HepG2 (cell line): Measurements from ENCODE around the gene SPATA31D4. TPM values are rescaled to one million over a fixed set of nuclear protein-coding genes. Genes with fewer than 3 reads are reported as not detected.

Experiments
- ATAC-seq: fragments of 200-7000 bp; cut with Tn5 transposase; 3 replicates; pipeline ENCODE4 v1.9.1; 2020; ENCODE audit warnings: mild to moderate bottlenecking, moderate library complexity
- BruUV-seq: library from RNA; stranded (reverse); fragments of 400-500 nt; replicated peaks from 2 replicates; lab custom pipeline; 2021; lab: Mats Ljungman, UMichigan
- CTCF ChIA-PET: fragments of 300-600 bp; formaldehyde crosslinking; extraction: SDS; loops from one replicate; lab custom pipeline; 2021; ENCODE audit warnings: low total read pairs, inconsistent platforms, low intra/inter-chr PET ratio; lab: Yijun Ruan, JAX
- POLR2A ChIA-PET: fragments of 350-600 bp; sonication (Branson Sonifier 250); formaldehyde crosslinking; loops from one replicate; lab custom pipeline; 2020; ENCODE audit warnings: antibody characterized with exemption, inconsistent platforms; lab: Yijun Ruan, JAX
- DNase-seq: peaks from one replicate; pipeline ENCODE4 v3.0.0-alpha.2; 2015; ENCODE audit warnings: low spot score
- FAIRE-seq: peaks from 3 replicates; lab custom pipeline; 2011; peaks lifted over from hg19 to GRCh38; lab: Jason Lieb, UNC
- H2AFZ ChIP-seq: one replicate; pipeline ENCODE4 v1.6.1; 2011; ENCODE audit warnings: low read length, inconsistent platforms
- H3K27ac ChIP-seq: fragments of 300-600 bp; 3 replicates; pipeline ENCODE4 v1.8.0; 2011; ENCODE audit warnings: mixed run types, mild to moderate bottlenecking, mixed read lengths, low read length, inconsistent platforms; ENCODE audit not compliant: insufficient read depth; ENCODE audit errors: extremely low read length
- H3K27me3 ChIP-seq, 2 experiments: fragments of 200-600 bp in 1 of 2; 2 replicates in 1 of 2; 3 replicates in 1 of 2; pipeline versions ENCODE4 v1.6.0 to v1.8.0; 2011; ENCODE audit warnings: low read length in 2 of 2, mild to moderate bottlenecking in 2 of 2, moderate library complexity in 2 of 2, inconsistent platforms in 1 of 2; ENCODE audit not compliant: insufficient read depth in 2 of 2, control insufficient read depth in 1 of 2
- H3K36me3 ChIP-seq, 2 experiments: fragments of 200-600 bp in 1 of 2; replicated peaks in 1 of 2; 2 replicates in 1 of 2; 3 replicates in 1 of 2; pipeline versions ENCODE4 v1.5.1 to v1.8.0; 2011; ENCODE audit warnings: low read length in 2 of 2, inconsistent platforms in 1 of 2; ENCODE audit not compliant: insufficient read depth in 2 of 2, control insufficient read depth in 1 of 2
- H3K4me1 ChIP-seq: 2 replicates; pipeline ENCODE4 v1.5.1; 2012; ENCODE audit warnings: low read length, inconsistent platforms; ENCODE audit not compliant: insufficient read depth
- H3K4me2 ChIP-seq: 2 replicates; pipeline ENCODE4 v1.6.0; 2011; ENCODE audit warnings: low read depth, low read length, inconsistent platforms
- H3K4me3 ChIP-seq, 3 experiments: fragments of 200-600 bp in 1 of 3; sonication (generic), shearing (Covaris generic) in 1 of 3; replicated peaks in 1 of 3; 2 replicates each; pipeline ENCODE4 v1.5.1; 2011 to 2016; ENCODE audit warnings: low read length in 3 of 3, inconsistent platforms in 2 of 3, low read depth in 2 of 3, mild to moderate bottlenecking in 2 of 3, control low read depth in 1 of 3, mixed read lengths in 1 of 3; ENCODE audit not compliant: insufficient read depth in 1 of 3
- H3K79me2 ChIP-seq: one replicate; pipeline ENCODE4 v1.6.1; 2011; ENCODE audit warnings: low read length, inconsistent platforms; ENCODE audit not compliant: insufficient read depth
- H3K9ac ChIP-seq: 2 replicates; pipeline ENCODE4 v1.6.0; 2011; ENCODE audit warnings: mild to moderate bottlenecking, low read depth, low read length, inconsistent platforms; ENCODE audit not compliant: insufficient read depth
- H3K9me3 ChIP-seq: 2 replicates; pipeline ENCODE4 v1.5.1; 2012; ENCODE audit warnings: mild to moderate bottlenecking, low read length
- H4K20me1 ChIP-seq: 2 replicates; pipeline ENCODE4 v1.6.0; 2011; ENCODE audit warnings: inconsistent platforms, mild to moderate bottlenecking, low read length, moderate library complexity; ENCODE audit not compliant: insufficient read depth
- GATA4 ChIP-seq: sonication (generic); IDR thresholded peaks from 2 replicates; pipeline ENCODE4 v1.6.1; 2016; ENCODE audit warnings: antibody characterized with exemption, low read depth, borderline replicate concordance
- NAIF1 ChIP-seq: sonication (generic); formaldehyde crosslinking; IDR thresholded peaks from 2 replicates; pipeline ENCODE4 v1.5.0; 2020; ENCODE audit warnings: mild to moderate bottlenecking, missing genetic modification reagents, borderline replicate concordance
- NCOR1 ChIP-seq: fragments of 200-600 bp; sonication (generic); IDR thresholded peaks from 2 replicates; pipeline ENCODE4 v1.7.0; 2017; ENCODE audit warnings: antibody characterized with exemption, low read length, borderline replicate concordance
- STAG1 ChIP-seq: sonication (generic); formaldehyde crosslinking; IDR thresholded peaks from 2 replicates; pipeline ENCODE4 v1.4.0; 2020; ENCODE audit warnings: missing genetic modification reagents
- TCF7 ChIP-seq: sonication (generic); IDR thresholded peaks from 2 replicates; pipeline ENCODE4 v1.6.1; 2016; ENCODE audit warnings: antibody characterized with exemption, low read depth
- TRIM24 ChIP-seq: sonication (generic); formaldehyde crosslinking; IDR thresholded peaks from 2 replicates; pipeline ENCODE4 v1.8.0; 2022; ENCODE audit warnings: mild to moderate bottlenecking, missing genetic modification reagents
- ZBTB42 ChIP-seq: sonication (generic); formaldehyde crosslinking; IDR thresholded peaks from 2 replicates; pipeline ENCODE4 v1.5.0; 2020; ENCODE audit warnings: mild to moderate bottlenecking, missing genetic modification reagents
- ZNF121 ChIP-seq: sonication (generic); formaldehyde crosslinking; IDR thresholded peaks from 2 replicates; pipeline ENCODE4 v1.5.0; 2020; ENCODE audit warnings: mild to moderate bottlenecking, missing genetic modification reagents
- ZNF225 ChIP-seq: sonication (generic); formaldehyde crosslinking; IDR thresholded peaks from 2 replicates; pipeline ENCODE4 v1.4.0; 2020; ENCODE audit warnings: mild to moderate bottlenecking, missing genetic modification reagents
- WGBS: methylation state at CpG from one replicate; pipeline ENCODE4 v1.1.6; 2017; ENCODE audit warnings: low lambda C conversion rate; 5-methylcytosine and 5-hydroxymethylcytosine counted together
- in situ Hi-C: cut with HindIII; loops from 2 replicates; pipeline ENCODE4 v1.10.0; 2017; ENCODE audit warnings: low pct_unique_long_range_greater_than_20kb; ENCODE audit not compliant: extremely low pct_ligation_motif_present
- intact Hi-C: fragments of 100-400 bp; cut with micrococcal nuclease; formaldehyde crosslinking; loops from one replicate; pipeline ENCODE4 v1.10.0; 2022; ENCODE audit not compliant: unreplicated experiment
- polyA plus RNA-seq, 8 experiments: library from polyadenylated mRNA; depleted of rRNA in 3 of 8; stranded (reverse) in 7 of 8; unstranded in 1 of 8; fragments of >200 nt; fragmentation: Illumina TruSeq in 4 of 8; extraction: Trizol in 4 of 8; gene quantifications; 2 replicates each; pipeline versions ENCODE4 v1.2.1 to v1.2.3, GENCODE V29; 2011 to 2016; ENCODE audit warnings: low read depth in 4 of 8, missing spikeins in 1 of 8, mixed read lengths in 1 of 8; ENCODE audit not compliant: insufficient read depth in 1 of 8
- total RNA-seq, 5 experiments: library from RNA; depleted of rRNA; stranded (reverse); fragments of >200 nt; fragmentation: Illumina TruSeq; extraction: Trizol; gene quantifications; 2 replicates each; pipeline ENCODE4 v1.2.3, GENCODE V29; 2016; ENCODE audit warnings: low read depth in 1 of 5
- TF ChIP-seq, protein P1 (sequence below): sonication (generic); formaldehyde crosslinking; IDR thresholded peaks from 2 replicates; pipeline ENCODE4 v1.5.0; 2020; ENCODE audit warnings: missing genetic modification reagents
- TF ChIP-seq, protein P2 (sequence below): sonication (generic); formaldehyde crosslinking; IDR thresholded peaks from 2 replicates; pipeline ENCODE4 v1.5.0; 2020; ENCODE audit warnings: missing genetic modification reagents, mild to moderate bottlenecking, borderline replicate concordance
- TF ChIP-seq, protein P3 (sequence below): sonication (generic); formaldehyde crosslinking; IDR thresholded peaks from 2 replicates; pipeline ENCODE4 v1.5.0; 2020; ENCODE audit warnings: missing genetic modification reagents
- TF ChIP-seq, protein P4 (sequence below): sonication (generic); formaldehyde crosslinking; IDR thresholded peaks from 2 replicates; pipeline ENCODE4 v1.5.0; 2020; ENCODE audit warnings: missing genetic modification reagents
- TF ChIP-seq, protein P5 (sequence below): sonication (generic); formaldehyde crosslinking; IDR thresholded peaks from 2 replicates; pipeline ENCODE4 v1.4.0; 2020; ENCODE audit warnings: mild to moderate bottlenecking, missing genetic modification reagents
- TF ChIP-seq, protein P6 (sequence below): IDR thresholded peaks from 2 replicates; pipeline ENCODE4 v1.6.1; 2016; ENCODE audit warnings: missing compliant biosample characterization, missing genetic modification reagents, borderline replicate concordance
- TF ChIP-seq, protein P7 (sequence below): sonication (generic); formaldehyde crosslinking; IDR thresholded peaks from 2 replicates; pipeline ENCODE4 v1.8.1; 2023; ENCODE audit warnings: mild to moderate bottlenecking, missing genetic modification reagents
- TF ChIP-seq, protein P8 (sequence below): sonication (generic); formaldehyde crosslinking; IDR thresholded peaks from 2 replicates; pipeline ENCODE4 v1.5.0; 2020; ENCODE audit warnings: mild to moderate bottlenecking, missing genetic modification reagents, borderline replicate concordance

SPATA31D4 gene
- total and polyA plus RNA-seq, 2 of the 13 experiments (the other 11 are each of a cell fraction or from before 2014, with no cell fraction given): not detected

DNA sequence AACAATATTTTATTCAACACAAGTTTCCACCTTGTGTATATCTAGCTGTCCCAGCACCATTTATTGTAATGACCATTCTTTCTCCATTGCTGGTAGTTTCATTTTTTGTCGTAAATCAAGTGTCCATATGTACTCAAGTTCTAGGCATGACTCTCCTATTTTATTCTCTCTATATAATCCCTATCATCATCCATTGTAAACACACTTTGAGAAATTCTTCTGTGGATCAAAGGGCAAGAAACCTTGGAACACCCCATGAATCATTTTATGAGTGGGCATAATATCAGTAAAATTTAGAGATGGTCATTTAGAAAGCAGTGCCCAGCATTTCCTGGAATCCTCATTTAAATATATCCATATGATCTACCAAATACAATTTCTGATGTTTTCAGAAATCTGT, 35.8 kb upstream of the SPATA31D4 start:
- ATAC-seq: no peak
- Histone ChIP-seq H3K4me3 (no peak overlapping the region), H3K9ac (no peak overlapping the region), H3K27ac (no peak overlapping the region), H3K27me3 (no peaks in the 10 kb centered on the region), H4K20me1 (no peaks in the 10 kb centered on the region), H2AFZ (no peak overlapping the region), H3K4me1 (no peaks in the 10 kb centered on the region), H3K79me2 (no peaks in the 10 kb centered on the region), H3K4me2 (no peak overlapping the region), H3K36me3 (no peaks in the 10 kb centered on the region), H3K9me3 (no peaks in the 10 kb centered on the region)
- FAIRE-seq: no peak
- ChIA-PET POLR2A (no interaction called here), CTCF (no interaction called here)
- intact Hi-C loops: no loop called here
- in situ Hi-C loops: no loop called here
- WGBS: 85% methylated on average over 1 of the region's 1 CpG
- BruUV-seq: no TSS peak
- DNase-seq: no peak
- TF ChIP-seq, protein P1, sequence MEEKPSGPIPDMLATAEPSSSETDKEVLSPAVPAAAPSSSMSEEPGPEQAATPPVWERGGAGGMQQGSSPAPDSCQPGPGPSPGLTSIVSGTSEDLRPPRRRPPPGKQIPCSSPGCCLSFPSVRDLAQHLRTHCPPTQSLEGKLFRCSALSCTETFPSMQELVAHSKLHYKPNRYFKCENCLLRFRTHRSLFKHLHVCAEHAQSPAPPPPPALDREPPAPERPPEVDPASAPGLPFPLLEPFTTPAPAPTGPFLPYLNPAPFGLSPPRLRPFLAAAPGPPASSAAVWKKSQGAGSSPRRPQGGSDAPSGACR (CRISPR knock-in tag): no peak
- TF ChIP-seq, protein P2, sequence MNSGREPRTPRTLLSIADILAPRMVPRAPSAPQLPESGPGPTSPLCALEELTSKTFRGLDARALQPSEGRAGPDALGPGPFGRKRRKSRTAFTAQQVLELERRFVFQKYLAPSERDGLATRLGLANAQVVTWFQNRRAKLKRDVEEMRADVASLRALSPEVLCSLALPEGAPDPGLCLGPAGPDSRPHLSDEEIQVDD (CRISPR knock-in tag): no peak
- TF ChIP-seq TRIM24 (CRISPR knock-in tag): no peak
- TF ChIP-seq, protein P3, sequence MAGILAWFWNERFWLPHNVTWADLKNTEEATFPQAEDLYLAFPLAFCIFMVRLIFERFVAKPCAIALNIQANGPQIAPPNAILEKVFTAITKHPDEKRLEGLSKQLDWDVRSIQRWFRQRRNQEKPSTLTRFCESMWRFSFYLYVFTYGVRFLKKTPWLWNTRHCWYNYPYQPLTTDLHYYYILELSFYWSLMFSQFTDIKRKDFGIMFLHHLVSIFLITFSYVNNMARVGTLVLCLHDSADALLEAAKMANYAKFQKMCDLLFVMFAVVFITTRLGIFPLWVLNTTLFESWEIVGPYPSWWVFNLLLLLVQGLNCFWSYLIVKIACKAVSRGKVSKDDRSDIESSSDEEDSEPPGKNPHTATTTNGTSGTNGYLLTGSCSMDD (CRISPR knock-in tag): no peak
- no peak for TF ChIP-seq GATA4
- no peak for TF ChIP-seq ZBTB42 (CRISPR knock-in tag)
- TF ChIP-seq STAG1 (CRISPR knock-in tag): no peak
- TF ChIP-seq, protein P4, sequence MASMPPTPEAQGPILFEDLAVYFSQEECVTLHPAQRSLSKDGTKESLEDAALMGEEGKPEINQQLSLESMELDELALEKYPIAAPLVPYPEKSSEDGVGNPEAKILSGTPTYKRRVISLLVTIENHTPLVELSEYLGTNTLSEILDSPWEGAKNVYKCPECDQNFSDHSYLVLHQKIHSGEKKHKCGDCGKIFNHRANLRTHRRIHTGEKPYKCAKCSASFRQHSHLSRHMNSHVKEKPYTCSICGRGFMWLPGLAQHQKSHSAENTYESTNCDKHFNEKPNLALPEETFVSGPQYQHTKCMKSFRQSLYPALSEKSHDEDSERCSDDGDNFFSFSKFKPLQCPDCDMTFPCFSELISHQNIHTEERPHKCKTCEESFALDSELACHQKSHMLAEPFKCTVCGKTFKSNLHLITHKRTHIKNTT (CRISPR knock-in tag): no peak
- no peak for TF ChIP-seq NCOR1
- TF ChIP-seq, protein P5, sequence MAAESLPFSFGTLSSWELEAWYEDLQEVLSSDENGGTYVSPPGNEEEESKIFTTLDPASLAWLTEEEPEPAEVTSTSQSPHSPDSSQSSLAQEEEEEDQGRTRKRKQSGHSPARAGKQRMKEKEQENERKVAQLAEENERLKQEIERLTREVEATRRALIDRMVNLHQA (CRISPR knock-in tag): no peak
- TF ChIP-seq, protein P6, sequence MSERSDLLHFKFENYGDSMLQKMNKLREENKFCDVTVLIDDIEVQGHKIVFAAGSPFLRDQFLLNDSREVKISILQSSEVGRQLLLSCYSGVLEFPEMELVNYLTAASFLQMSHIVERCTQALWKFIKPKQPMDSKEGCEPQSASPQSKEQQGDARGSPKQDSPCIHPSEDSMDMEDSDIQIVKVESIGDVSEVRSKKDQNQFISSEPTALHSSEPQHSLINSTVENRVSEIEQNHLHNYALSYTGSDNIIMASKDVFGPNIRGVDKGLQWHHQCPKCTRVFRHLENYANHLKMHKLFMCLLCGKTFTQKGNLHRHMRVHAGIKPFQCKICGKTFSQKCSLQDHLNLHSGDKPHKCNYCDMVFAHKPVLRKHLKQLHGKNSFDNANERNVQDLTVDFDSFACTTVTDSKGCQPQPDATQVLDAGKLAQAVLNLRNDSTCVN: no peak
- TF ChIP-seq, protein P7, sequence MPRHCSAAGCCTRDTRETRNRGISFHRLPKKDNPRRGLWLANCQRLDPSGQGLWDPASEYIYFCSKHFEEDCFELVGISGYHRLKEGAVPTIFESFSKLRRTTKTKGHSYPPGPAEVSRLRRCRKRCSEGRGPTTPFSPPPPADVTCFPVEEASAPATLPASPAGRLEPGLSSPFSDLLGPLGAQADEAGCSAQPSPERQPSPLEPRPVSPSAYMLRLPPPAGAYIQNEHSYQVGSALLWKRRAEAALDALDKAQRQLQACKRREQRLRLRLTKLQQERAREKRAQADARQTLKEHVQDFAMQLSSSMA (CRISPR knock-in tag): no peak
- TF ChIP-seq, protein P8, sequence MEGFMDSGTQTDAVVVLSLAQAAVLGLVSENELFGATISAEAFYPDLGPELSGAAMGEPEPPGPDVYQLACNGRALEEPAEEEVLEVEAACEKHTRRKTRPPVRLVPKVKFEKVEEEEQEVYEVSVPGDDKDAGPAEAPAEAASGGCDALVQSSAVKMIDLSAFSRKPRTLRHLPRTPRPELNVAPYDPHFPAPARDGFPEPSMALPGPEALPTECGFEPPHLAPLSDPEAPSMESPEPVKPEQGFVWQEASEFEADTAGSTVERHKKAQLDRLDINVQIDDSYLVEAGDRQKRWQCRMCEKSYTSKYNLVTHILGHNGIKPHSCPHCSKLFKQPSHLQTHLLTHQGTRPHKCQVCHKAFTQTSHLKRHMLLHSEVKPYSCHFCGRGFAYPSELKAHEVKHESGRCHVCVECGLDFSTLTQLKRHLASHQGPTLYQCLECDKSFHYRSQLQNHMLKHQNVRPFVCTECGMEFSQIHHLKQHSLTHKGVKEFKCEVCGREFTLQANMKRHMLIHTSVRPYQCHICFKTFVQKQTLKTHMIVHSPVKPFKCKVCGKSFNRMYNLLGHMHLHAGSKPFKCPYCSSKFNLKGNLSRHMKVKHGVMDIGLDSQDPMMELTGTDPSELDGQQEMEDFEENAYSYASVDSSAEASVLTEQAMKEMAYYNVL: no peak
- no peak for TF ChIP-seq ZNF225 (CRISPR knock-in tag)
- no peak for TF ChIP-seq TCF7
- no peak for TF ChIP-seq ZNF121 (CRISPR knock-in tag)
- no peak for TF ChIP-seq NAIF1
